ENCODE measurements around the gene SLC2A9.

SLC2A9 gene

GRCh38 chr4:10058371-10058770, 37.1 kb upstream of the SLC2A9 start:
- TF ChIP-seq YY1 (IDR thresholded peaks at IDR 0.05; ENCODE audit: low read depth) (no peak), USF1 (IDR thresholded peaks at IDR 0.05) (no peak), NFIC (IDR thresholded peaks at IDR 0.05) (no peak), MAX (IDR thresholded peaks at IDR 0.05) (no peak), EGR1 (IDR thresholded peaks at IDR 0.05) (no peak), TCF12 (IDR thresholded peaks at IDR 0.05; ENCODE audit: low read depth) (no peak), ZBTB7A (IDR thresholded peaks at IDR 0.05; ENCODE audit: low read depth) (no peak), CEBPB (IDR thresholded peaks at IDR 0.05) (no peak), EP300 (IDR thresholded peaks at IDR 0.05; ENCODE audit: borderline replicate concordance) (no peak), REST (IDR thresholded peaks at IDR 0.05; ENCODE audit: low read depth) (no peak), TAF1 (IDR thresholded peaks at IDR 0.05; ENCODE audit: low read depth) (no peak), CREB1 (IDR thresholded peaks at IDR 0.05; ENCODE audit: low read depth) (no peak)

GRCh38 chr4:10057023-10057395, 35.7 kb upstream of the SLC2A9 start:
- no peak for TF ChIP-seq FOXM1 (IDR thresholded peaks at IDR 0.05; ENCODE audit: borderline replicate concordance, low read depth)
- no peak for TF ChIP-seq EGR1 (IDR thresholded peaks at IDR 0.05)
- TF ChIP-seq USF1 (IDR thresholded peaks at IDR 0.05), result no peak

GRCh38 chr4:10056334-10057022, 35.2 kb upstream of the SLC2A9 start:
- TF ChIP-seq REST (IDR thresholded peaks at IDR 0.05; ENCODE audit: low read depth), result no peak
- no peak for TF ChIP-seq TAF1 (IDR thresholded peaks at IDR 0.05; ENCODE audit: low read depth)
- no peak for TF ChIP-seq FOXM1 (IDR thresholded peaks at IDR 0.05; ENCODE audit: borderline replicate concordance, low read depth)
- TF ChIP-seq EP300 (IDR thresholded peaks at IDR 0.05; ENCODE audit: borderline replicate concordance), result no peak
- no peak for TF ChIP-seq MAX (IDR thresholded peaks at IDR 0.05)
- no peak for TF ChIP-seq EGR1 (IDR thresholded peaks at IDR 0.05)
- TF ChIP-seq RAD21 (IDR thresholded peaks at IDR 0.05; ENCODE audit: low read depth), result no peak
- TF ChIP-seq TCF12 (IDR thresholded peaks at IDR 0.05; ENCODE audit: low read depth), result no peak
- TF ChIP-seq YY1 (IDR thresholded peaks at IDR 0.05; ENCODE audit: low read depth), result no peak
- no peak for TF ChIP-seq NFIC (IDR thresholded peaks at IDR 0.05)
- no peak for TF ChIP-seq CREB1 (IDR thresholded peaks at IDR 0.05; ENCODE audit: low read depth)
- TF ChIP-seq CEBPB (IDR thresholded peaks at IDR 0.05), result no peak
- no peak for TF ChIP-seq USF1 (IDR thresholded peaks at IDR 0.05)
- TF ChIP-seq ZBTB7A (IDR thresholded peaks at IDR 0.05; ENCODE audit: low read depth), result no peak
- TF ChIP-seq TEAD4 (IDR thresholded peaks at IDR 0.05), result no peak

- no peak for TF ChIP-seq REST (IDR thresholded peaks at IDR 0.05; ENCODE audit: low read depth)
- no peak for TF ChIP-seq EP300 (IDR thresholded peaks at IDR 0.05; ENCODE audit: borderline replicate concordance)
Observed at GRCh38 chr4:10055871-10056270, 34.6 kb upstream of the SLC2A9 start.
